Lower lobe of right lung (tissue), 2 donors: Measurements from ENCODE around the gene ENC1. TPM values are rescaled to one million over a fixed set of nuclear protein-coding genes. Genes with fewer than 3 reads are reported as not detected.

Experiments
- ATAC-seq, 2 donors: fragments of 200-7000 bp; cut with Tn5 transposase; one replicate each; pipeline ENCODE4 v1.9.1; 2020 to 2022; ENCODE audit warnings: mild to moderate bottlenecking in 2 of 2, moderate library complexity in 2 of 2
- DNase-seq: peaks from one replicate; pipeline ENCODE4 v3.0.0-alpha.2; 2020
- H3K27ac ChIP-seq: fragments of 200-600 bp; one replicate; pipeline ENCODE4 v1.8.0; 2022
- H3K27me3 ChIP-seq: fragments of 200-600 bp; one replicate; pipeline ENCODE4 v1.8.0; 2022; ENCODE audit warnings: low read depth
- H3K36me3 ChIP-seq: fragments of 200-600 bp; one replicate; pipeline ENCODE4 v1.8.0; 2022; ENCODE audit warnings: mild to moderate bottlenecking
- H3K4me1 ChIP-seq: fragments of 200-600 bp; one replicate; pipeline ENCODE4 v1.8.0; 2022
- H3K4me3 ChIP-seq: fragments of 200-600 bp; one replicate; pipeline ENCODE4 v1.8.0; 2022; ENCODE audit warnings: mild to moderate bottlenecking
- H3K9me3 ChIP-seq: fragments of 200-600 bp; one replicate; pipeline ENCODE4 v1.8.0; 2022
- intact Hi-C: fragments of 100-400 bp; cut with DNase I; formaldehyde crosslinking; loops from one replicate; pipeline ENCODE4 v1.11.0; 2022
- total RNA-seq: library from RNA; stranded (reverse); fragmentation: NEBNext Ultra II Directional; extraction: Animal tissue kit (Norgen Biotek cat#: 25700); gene quantifications from one replicate; pipeline ENCODE4 v1.2.1, GENCODE V29; 2021
- TF ChIP-seq, protein P1 (sequence below): fragments of 200-600 bp; IDR thresholded peaks from one replicate; pipeline ENCODE4 v1.8.0; 2022; ENCODE audit warnings: antibody characterized with exemption, mild to moderate bottlenecking
- donor health status: DM: no; HTN: yes; CAD: no; lungs with severe emphysema.

The ENC1 gene
- total RNA-seq, 1 donor from 2014 or later: 18.8 TPM

DNA sequence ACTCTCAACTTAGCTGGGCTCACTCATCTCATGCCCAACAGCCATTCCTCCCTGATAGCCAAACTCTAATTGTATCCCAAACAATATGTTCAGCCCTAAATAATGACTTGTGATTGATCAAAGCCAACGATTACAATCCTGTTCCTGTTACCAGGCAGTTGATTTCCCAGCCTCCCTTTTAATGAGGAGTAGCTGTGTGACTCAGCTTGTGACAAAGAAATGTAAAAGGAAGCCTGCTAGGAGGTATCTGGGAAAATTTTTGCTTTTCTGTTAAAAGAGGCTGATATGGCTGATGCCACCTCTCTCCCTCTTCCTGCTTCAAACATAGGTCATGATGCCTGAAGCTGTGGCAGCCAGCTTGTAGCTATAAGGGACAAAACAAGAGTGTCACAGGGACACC lies 19.6 kb upstream of the ENC1 start:
- Histone ChIP-seq H3K4me1 (no peaks in the 10 kb centered on the region), H3K27me3 (no peaks in the 10 kb centered on the region), H3K36me3 (no peaks in the 10 kb centered on the region), H3K27ac (no peak overlapping the region), H3K9me3 (no peaks in the 10 kb centered on the region), H3K4me3 (no peak overlapping the region)
- ATAC-seq: no peak
- no peak for DNase-seq
- intact Hi-C loops: no loop called here
- TF ChIP-seq, protein P1, sequence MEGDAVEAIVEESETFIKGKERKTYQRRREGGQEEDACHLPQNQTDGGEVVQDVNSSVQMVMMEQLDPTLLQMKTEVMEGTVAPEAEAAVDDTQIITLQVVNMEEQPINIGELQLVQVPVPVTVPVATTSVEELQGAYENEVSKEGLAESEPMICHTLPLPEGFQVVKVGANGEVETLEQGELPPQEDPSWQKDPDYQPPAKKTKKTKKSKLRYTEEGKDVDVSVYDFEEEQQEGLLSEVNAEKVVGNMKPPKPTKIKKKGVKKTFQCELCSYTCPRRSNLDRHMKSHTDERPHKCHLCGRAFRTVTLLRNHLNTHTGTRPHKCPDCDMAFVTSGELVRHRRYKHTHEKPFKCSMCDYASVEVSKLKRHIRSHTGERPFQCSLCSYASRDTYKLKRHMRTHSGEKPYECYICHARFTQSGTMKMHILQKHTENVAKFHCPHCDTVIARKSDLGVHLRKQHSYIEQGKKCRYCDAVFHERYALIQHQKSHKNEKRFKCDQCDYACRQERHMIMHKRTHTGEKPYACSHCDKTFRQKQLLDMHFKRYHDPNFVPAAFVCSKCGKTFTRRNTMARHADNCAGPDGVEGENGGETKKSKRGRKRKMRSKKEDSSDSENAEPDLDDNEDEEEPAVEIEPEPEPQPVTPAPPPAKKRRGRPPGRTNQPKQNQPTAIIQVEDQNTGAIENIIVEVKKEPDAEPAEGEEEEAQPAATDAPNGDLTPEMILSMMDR: no peak

DNA sequence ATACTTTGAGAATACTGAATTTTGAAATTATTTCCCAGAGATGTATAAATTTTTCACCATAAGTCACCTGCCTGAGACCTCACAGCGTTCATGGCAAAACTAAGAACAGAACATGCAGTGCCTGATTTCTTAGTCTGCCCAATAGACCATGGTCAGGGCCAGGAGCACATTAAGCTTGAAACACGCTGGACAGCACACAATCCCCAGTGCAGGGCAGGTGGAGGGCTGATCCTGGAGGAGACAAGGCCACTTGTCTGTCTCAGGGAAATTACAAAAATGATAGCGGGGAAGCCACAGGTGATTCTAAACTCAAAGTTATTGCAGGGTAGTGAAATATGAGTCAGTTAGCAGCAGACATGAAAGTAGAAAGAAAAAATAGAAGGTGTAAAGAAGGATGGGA lies 18.6 kb upstream of the ENC1 start:
- no peak for ATAC-seq
- no peaks in the 10 kb centered on the region for H3K36me3 ChIP-seq
- no peak overlapping the region for H3K27ac ChIP-seq
- H3K9me3 ChIP-seq: no peaks in the 10 kb centered on the region
- H3K4me3 ChIP-seq: no peak overlapping the region
- intact Hi-C loops: no loop called here
- no peak for DNase-seq
- TF ChIP-seq, protein P1: no peak
- no peaks in the 10 kb centered on the region for H3K27me3 ChIP-seq
- H3K4me1 ChIP-seq: no peaks in the 10 kb centered on the region

DNA sequence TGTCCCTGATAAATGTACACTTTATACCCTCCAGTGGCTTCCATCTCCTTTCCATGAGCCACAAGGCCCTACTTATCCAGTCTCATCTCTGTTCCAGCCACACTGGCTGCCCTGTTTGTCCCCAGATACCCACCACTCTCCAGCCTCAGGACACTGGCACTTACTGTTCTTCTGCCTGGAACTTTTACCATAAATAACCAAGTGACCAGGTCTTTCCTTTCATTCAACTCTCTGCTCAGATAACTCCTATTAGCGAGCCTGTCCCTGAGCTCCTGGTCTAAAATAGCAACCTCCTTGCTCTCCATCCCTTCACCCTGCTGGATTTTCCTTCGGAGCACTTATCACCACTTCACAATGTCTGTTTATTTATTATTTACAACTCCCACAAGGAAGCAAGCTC lies 16.6 kb upstream of the ENC1 start:
- TF ChIP-seq, protein P1: no peak
- Histone ChIP-seq H3K36me3 (no peaks in the 10 kb centered on the region), H3K27me3 (no peaks in the 10 kb centered on the region), H3K4me3 (no peak overlapping the region), H3K9me3 (no peaks in the 10 kb centered on the region), H3K4me1 (no peaks in the 10 kb centered on the region), H3K27ac (no peak overlapping the region)
- intact Hi-C loops: no loop called here
- ATAC-seq (no peak), DNase-seq (no peak)

DNA sequence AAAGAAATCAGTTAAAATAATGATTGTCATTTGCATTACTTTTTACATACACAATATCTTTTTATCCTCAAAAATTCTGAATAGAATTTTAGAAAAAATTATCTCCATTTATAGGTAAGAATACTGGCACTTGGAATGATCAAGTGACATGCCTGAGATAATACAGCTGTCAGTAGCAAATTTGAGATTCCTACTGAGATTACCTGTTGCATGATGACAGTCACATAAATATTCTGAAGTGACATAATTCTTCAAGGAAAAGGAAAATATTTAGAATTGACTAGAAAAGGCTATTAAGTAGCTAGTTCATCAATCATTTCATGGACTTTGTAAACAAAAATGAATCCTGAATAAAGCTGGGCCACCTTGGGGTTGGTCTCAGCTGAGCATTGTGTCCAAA lies 15.2 kb upstream of the ENC1 start:
- intact Hi-C loops: no loop called here
- TF ChIP-seq, protein P1: no peak
- no peak for ATAC-seq

DNA sequence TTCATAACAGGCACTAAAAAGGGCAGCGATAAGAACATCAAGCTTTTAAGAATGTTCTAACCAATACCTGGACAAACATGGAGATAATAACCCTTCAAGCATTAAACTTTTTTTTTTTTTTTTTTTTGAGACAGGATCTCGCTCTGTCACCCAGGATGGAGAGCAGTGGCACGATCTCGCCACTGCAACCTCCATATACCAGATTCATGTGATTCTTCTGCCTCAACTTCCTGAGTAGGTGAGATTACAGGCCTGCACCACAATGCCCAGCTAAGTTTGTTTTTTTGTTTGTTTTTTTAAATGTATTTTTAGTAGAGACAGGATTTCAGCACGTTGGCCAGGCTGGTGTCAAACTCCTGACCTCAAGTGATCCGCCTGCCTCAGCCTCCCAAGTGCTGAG lies 14.7 kb upstream of the ENC1 start:
- ATAC-seq (no peak), DNase-seq (no peak)
- Histone ChIP-seq H3K4me3 (no peak overlapping the region), H3K4me1 (no peaks in the 10 kb centered on the region), H3K27me3 (no peaks in the 10 kb centered on the region), H3K27ac (no peak overlapping the region), H3K36me3 (no peaks in the 10 kb centered on the region), H3K9me3 (no peaks in the 10 kb centered on the region)
- TF ChIP-seq, protein P1: no peak
- intact Hi-C loops: no loop called here

More for the DNA sequence above, 15.2 kb upstream of the ENC1 start:
- Histone ChIP-seq H3K27me3 (no peaks in the 10 kb centered on the region), H3K4me3 (no peak overlapping the region), H3K36me3 (no peaks in the 10 kb centered on the region), H3K4me1 (no peaks in the 10 kb centered on the region), H3K27ac (no peak overlapping the region), H3K9me3 (no peaks in the 10 kb centered on the region)
- no peak for DNase-seq

DNA sequence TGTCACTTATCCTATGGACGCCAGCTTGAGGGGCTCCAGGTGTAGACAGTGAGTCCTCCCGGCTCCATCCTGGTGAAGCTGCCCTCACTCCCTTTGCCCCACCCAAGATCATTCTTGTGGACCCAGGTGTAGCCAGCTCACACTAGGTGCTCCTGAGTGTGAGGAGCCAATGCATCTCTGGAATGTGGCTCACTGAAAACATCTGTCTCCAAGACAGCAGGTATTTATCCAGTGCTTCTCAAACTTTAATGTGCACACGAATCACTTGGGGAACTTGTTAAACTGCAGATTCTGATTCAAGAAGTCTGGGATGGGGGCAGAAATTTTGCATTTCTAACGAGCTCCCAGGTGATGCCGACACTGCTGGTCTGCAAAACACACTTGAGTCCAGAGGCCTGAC lies 13.5 kb upstream of the ENC1 start:
- Histone ChIP-seq H3K4me1 (peaks cover 2% of the 10 kb centered on the region), H3K4me3 (no peak overlapping the region), H3K27ac (no peak overlapping the region), H3K9me3 (no peaks in the 10 kb centered on the region), H3K27me3 (no peaks in the 10 kb centered on the region), H3K36me3 (no peaks in the 10 kb centered on the region)
- intact Hi-C loops: no loop called here
- TF ChIP-seq, protein P1: no peak
- ATAC-seq (no peak), DNase-seq (no peak)
